GM18505 (cell line): ENCODE data around the gene RPL21.

Experiments
- ATAC-seq: cut with Tn5 transposase; IDR thresholded peaks from one replicate; pipeline ENCODE4 v1.9.1; 2021; ENCODE audit not compliant: unreplicated experiment
- POLR2A ChIP-seq: IDR thresholded peaks from 4 replicates; pipeline ENCODE4 v1.6.1; 2011; ENCODE audit warnings: borderline replicate concordance; ENCODE audit not compliant: insufficient read depth, insufficient read length; ENCODE audit errors: extremely low read depth

RPL21 gene

DNA sequence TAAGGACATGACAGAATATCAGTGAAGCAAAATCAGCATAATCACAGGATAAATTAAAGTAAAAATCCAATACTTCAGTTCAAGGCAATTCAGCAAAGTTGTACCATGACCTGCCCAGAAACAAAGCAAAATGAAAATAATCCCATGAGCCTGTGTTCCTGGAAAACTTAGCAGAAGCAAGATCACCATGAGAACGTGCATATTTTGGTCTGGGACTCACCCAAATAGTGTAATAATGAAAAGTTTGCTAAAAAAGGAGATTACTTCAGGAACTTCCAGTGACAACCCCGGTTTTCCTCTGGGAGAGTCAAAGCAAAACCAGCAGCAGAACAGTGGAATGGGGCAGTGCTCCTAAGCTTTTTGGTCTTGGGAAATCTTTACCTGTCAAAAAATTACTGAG lies 14.9 kb upstream of the RPL21 start:
- TF ChIP-seq POLR2A: no peak
- no peak for ATAC-seq

DNA sequence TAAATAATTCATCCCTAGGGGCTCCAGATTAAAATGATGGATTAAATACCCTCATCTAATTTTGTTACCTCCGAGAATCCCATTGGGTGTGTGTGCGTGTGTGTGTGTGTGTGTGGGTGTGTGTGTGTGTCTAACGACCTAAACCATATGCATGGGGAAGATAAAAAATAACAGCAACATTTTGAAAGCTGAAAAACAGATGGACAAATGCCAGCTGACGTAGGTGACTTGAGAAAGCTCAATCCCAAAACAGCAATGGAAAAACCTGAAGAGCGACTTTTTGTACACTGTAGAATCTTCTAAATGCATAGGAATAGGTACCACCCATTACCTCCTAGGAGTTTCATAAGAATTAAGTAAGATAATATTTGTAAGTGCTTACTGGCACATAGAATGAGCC lies 8.7 kb upstream of the RPL21 start:
- no peak for TF ChIP-seq POLR2A
- ATAC-seq: no peak

DNA sequence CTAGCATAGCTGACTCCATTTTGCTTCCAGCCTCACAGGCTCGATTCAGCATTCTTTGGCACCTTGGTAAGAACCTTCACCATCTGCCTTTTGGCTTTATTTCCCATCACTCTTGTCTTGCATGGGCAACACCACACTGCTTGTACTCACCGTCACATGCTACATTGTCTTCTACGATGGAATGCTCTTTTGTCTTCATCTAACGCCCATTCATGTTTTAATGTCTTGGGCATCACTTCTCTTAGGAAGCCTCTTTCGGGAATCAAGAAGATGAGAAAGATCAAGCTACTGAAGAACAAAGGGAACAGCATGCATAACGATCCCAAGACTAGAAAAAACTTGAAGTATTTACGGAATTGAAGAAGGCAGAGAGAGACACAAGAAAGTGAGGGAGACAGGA lies 5.7 kb upstream of the RPL21 start:
- ATAC-seq: no peak
- TF ChIP-seq POLR2A: no peak

DNA sequence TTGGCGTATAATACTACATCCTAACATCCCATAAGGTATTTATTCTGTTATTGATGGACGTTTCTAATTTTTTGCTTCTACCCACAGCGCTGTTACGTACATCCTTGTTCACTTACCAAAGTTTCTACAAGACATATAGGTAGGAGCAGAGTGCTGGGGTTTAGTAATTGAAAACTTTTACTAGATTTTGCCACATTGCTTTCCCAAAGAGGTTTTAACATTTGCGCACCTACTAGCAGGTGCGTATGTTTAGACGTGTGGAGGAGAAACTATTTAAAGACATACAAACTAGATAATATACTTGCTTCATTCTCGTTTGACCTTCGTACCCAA lies 559 bp upstream of the RPL21 start:
- TF ChIP-seq POLR2A: no peak
- ATAC-seq: peak; percentile 5

DNA sequence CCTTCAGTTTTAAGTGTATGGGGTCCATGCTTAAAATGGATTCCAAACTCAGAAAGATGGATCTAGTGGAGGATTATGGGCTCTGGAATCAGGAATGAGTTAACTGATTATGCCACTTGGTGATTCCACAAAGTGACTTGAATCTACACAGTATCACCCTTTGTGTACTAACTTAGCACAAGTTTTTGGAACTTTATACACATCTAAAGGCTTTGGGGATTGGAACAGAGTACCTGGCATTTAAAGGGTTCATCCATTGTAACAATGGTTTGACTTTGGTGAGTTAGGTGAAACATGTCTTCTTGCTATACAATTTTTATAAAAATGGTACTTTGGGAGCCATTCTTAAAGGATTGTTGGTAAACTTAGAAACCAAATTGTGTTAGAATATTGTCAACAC lies 1.1 kb downstream of the RPL21 start:
- ATAC-seq: no peak
- TF ChIP-seq POLR2A: no peak

DNA sequence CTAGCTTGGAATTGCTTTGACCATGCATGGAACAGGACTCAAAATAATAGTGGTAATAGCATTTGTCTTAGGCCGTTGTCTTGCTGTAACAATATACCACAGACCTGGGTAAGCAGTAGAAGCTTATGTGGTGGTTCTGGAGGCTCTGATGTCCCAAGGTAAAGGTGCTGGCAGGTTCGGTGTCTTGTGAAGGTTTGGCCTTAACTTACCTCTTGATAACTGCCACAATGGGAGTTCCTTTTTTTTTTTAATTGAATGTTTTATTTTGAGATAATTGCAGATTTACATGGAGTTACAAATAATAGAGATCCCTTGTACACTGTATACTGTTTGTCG lies 5.8 kb downstream of the RPL21 start:
- no peak for TF ChIP-seq POLR2A
- ATAC-seq: no peak

DNA sequence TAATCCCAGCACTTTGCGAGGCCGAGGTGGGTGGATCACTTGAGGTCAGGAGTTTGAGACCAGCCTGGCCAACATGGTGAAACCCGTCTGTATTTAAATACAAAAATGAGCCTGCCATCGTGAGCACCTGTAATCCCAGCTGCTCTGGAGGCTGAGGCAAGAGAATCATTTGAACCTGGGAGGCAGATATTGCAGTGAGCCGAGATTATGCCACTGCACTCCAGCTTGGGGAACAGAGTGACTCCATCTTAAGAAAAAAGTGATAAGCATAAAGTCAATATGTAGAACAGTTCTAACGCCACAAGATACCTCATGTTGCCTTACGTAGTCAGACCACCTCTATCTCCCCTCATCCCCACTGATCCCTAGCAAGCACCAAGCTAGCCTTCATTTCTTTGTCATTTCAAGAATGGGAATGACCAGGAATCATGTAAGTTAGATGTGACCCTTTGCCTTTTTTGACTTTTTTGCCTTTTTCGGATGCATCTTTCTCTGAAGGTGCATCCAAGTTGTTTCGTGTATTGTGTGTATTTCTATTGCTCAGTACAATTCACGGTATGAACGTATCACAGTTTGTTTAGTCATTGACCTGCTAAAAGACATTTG lies 6.4 kb downstream of the RPL21 start:
- no peak for ATAC-seq
- TF ChIP-seq POLR2A: peak; percentile 38

DNA sequence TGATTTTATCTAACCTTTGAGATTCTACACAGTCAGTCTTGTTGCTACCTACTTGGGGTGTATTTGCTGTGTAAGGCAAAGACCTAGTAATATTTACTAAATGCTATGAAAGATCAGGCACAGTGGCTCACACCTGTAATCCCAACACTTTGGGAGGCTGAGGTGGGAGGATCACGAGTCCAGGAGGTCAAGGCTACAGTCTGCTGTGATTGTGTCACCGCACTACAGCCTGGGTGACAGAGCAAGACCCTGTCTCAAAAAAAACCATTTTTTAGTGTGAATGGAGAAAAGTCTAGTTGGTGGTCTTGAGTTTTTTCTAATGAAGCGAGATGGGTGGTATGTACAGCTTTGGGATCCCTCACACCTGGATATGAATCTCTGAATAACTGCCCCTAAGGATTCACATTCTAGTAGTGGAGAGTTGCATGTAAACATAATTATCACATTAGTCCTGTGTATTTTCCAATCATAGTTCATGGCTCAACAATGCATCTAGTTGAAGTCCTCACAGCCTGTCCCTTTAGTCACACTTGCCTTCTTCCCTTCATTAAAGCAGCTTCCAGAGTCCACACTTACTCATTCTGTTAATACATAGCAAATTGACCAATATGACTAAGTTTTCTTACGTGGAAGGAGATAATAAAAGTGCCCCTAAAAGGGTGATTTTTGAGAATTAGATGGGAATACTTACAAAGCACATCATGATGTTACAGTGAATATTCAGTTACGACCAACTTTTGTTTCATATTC lies 7.5 kb downstream of the RPL21 start:
- TF ChIP-seq POLR2A: peak; percentile 33
- ATAC-seq: no peak

DNA sequence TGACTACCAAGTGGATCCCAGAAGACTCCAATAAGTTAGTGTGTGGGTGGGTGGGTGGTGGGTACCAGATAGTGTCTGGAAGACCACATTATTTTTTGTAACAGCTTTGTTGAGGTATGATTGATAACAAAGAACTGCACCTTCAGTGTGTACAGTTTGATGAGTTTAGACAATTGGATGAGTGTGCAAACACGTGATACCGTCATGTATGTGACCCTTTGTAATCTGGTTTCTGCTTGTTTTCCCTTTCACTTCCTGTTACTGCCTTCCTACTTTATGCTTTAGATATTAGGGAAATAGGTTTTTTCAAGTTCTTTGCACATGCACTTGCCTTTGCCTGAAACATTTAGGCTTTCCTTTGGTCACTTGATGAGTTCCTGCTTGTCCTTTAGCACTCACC lies 8.5 kb downstream of the RPL21 start:
- no peak for TF ChIP-seq POLR2A
- ATAC-seq: no peak

DNA sequence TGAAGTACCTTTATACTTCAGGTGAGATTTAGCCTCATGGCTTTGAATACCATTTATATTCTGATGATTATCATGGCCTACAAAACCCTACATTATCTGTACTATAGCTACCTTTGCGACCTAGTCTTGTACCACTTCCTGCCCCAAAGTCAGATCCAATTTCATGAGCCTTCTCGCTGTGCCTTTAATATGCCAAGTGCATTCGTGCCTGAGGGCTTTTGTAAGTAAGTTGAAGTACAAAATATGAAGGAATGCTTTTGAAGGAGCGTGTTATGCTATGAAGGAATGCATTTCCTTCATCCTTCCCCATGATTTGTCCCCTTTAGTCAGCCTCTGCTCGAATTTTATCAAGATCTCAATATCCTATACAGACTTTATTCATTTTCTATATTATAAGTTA lies 10.0 kb downstream of the RPL21 start:
- no peak for ATAC-seq
- no peak for TF ChIP-seq POLR2A

DNA sequence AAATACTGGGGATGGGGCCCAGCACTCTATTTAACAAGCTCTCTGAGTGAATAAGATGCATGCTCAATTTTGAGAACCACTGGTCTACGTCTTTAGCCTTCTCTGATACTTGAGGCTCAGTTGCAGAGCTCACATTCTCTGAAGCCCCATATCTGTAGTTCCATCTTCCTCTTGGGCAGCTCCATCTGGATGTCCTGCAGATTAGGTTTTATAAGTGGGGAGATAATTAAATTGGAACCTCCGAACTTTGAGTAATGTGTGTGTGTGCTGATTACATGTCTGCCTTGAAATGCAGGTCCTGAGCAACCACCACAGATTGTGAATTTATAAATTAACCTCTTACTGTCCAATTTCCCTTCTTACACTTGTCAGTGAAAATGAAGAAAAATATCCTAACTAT lies 12.1 kb downstream of the RPL21 start:
- ATAC-seq: no peak
- TF ChIP-seq POLR2A: no peak

DNA sequence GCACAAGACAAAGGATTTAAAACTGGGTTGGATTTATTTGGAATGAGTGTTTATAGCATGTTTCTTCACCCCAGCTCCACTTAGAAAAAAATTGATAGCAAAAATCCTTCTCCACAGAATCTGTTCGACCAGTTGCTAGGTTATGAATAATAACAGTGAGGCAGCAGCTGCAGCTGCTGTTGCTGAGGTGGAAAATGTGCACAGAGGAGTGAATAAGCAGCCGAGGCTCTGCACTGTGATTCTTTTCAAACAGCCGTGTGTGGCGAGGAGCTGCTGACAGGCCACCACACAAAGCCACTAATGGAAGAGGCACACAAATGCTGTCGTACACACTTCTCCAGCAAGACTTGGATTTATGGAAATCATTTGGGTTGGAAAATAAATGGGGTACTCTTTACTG lies 12.8 kb downstream of the RPL21 start:
- no peak for TF ChIP-seq POLR2A
- no peak for ATAC-seq

DNA sequence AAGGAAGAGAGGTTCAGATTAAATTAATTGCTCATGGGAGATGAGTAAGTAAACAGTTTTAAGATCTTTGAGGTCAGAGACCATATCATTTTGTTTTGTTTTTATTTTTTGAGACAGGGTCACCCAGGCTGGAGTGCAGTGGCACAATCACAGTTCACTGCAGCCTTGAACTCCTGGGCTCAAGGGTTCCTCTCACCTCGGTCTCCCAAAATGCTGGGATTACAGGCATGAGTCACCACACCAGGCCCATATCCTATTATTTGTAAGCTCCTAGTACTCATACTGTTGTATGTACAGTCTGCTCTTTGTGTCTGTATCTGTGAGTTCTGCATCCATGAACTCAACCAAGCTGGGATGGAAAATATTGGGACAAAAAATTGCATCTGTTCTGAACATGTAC lies 13.3 kb downstream of the RPL21 start:
- TF ChIP-seq POLR2A: no peak
- ATAC-seq: no peak

DNA sequence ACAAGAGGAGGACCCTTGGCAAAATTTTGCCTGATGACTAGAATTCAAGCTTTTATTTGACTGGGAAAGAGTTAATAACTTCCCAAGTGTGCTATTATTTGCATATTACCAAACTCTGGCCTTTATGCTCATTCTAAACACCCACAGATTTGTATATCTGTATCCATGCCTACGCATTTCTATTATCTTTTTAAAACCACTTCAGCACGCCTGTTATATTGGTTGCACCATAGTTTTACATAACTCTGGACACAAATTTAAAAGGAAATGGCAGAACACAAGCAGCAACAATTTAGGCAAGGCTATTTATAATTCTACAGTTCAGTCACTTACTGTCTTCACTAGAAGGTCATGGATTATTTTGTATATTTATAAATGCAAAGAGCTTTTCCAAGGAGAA lies 15.6 kb downstream of the RPL21 start:
- no peak for ATAC-seq
- TF ChIP-seq POLR2A: no peak

DNA sequence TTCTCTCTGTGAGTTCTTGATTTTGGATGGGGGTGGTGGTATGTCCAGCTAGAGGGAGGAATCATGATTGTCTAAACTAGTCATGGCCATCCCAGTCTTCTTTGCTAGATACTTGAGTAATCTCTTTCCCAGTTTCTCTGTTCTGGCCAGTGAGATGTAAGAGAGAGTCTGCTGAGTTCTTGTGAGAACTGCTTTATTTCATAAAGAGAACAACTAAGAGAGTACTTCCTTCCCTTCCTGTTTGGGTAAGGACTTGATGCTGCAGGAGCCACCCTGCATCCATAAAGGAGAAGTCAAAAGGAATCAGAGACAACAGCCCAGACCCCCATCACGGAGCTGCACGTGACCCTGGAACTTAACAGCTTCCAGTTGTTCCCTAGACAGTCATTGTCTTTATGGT lies 16.2 kb downstream of the RPL21 start:
- no peak for ATAC-seq
- TF ChIP-seq POLR2A: no peak
